HFF-Myc (cell line): ENCODE measurements around the gene CCN5.

Source experiments
- DNase-seq: peaks from one replicate; pipeline ENCODE4 v3.0.0-alpha.2; 2011; ENCODE audit warnings: low read depth; ENCODE audit errors: extremely low read depth
- H3K4me3 ChIP-seq: replicated peaks from 2 replicates; pipeline ENCODE4 v1.5.1; 2011; ENCODE audit warnings: low read depth, mild to moderate bottlenecking, control low read depth, low read length
- TF ChIP-seq, protein P1 (sequence below): IDR thresholded peaks from 2 replicates; pipeline ENCODE4 v1.5.1; 2012; ENCODE audit warnings: mild to moderate bottlenecking, low read depth, low read length, control low read depth; ENCODE audit errors: missing control alignments

CCN5 gene

DNA sequence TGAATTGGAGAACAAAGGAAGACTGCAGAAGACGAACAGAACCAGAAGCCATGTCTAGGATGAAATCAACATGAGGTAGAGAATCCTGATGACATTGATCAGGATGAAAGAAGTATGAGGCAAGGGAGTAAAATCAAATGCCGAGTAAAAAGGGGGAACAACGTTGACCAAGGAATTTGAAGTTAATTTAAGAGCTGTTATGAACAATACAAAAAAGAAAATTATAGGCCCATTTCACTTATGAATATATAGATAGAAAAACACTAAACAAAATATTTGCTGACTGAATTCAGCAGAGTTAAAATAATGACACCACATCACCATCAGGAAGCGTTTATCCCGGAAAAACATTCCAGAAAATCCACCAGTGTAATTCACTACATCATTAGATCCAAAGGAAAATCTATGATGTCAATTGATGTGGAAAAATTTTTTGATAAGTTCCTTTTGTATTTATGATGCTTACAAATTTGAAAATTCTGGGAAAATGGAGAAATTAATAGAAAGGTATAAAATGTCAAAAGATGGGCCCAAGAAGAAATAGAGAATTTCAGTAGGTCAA is 8.1 kb upstream of the CCN5 start:
- no peak for DNase-seq
- no peak overlapping the region for H3K4me3 ChIP-seq
- TF ChIP-seq, protein P1, sequence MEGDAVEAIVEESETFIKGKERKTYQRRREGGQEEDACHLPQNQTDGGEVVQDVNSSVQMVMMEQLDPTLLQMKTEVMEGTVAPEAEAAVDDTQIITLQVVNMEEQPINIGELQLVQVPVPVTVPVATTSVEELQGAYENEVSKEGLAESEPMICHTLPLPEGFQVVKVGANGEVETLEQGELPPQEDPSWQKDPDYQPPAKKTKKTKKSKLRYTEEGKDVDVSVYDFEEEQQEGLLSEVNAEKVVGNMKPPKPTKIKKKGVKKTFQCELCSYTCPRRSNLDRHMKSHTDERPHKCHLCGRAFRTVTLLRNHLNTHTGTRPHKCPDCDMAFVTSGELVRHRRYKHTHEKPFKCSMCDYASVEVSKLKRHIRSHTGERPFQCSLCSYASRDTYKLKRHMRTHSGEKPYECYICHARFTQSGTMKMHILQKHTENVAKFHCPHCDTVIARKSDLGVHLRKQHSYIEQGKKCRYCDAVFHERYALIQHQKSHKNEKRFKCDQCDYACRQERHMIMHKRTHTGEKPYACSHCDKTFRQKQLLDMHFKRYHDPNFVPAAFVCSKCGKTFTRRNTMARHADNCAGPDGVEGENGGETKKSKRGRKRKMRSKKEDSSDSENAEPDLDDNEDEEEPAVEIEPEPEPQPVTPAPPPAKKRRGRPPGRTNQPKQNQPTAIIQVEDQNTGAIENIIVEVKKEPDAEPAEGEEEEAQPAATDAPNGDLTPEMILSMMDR: no peak

DNA sequence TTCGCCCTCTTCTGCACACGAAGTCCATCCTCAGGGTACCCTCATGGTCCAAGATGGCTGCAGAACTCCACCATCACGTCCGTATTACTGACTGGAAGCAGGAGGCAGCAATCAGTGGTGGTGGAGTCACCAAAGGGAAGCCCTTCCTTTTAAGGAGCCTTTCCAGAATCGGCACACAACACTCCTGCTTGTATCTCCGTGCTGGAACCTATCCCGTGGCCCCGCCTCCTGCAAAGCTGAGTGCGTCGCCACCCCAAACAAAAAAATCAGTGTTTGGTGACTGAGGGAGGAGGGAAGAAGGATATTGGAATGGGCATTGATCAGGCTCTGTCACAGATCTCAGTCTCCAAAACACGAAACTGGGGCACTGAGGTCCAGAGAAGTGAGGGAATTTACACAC is 5.8 kb upstream of the CCN5 start:
- no peak overlapping the region for H3K4me3 ChIP-seq
- TF ChIP-seq, protein P1: no peak
- DNase-seq: no peak

DNA sequence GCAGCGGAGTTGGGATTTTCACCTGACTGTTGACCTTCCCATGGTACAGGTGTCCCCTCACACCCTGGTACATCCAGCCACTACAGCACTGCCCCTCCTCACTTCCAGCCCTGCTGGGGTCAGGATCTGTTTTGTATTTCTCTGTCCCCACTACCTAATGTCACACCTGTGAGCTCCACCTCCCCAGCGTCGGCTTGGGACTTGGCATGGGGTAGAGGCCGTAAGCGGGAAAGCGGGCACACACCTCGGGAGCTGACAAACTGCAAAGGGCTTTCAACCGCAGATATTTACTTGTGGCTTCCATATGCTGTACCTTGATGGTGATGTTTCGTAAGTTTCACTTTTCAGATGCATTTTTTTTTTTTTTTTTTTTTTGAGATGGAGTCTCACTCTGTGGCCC is 5.4 kb upstream of the CCN5 start:
- H3K4me3 ChIP-seq: no peak overlapping the region
- no peak for DNase-seq
- TF ChIP-seq, protein P1: no peak

DNA sequence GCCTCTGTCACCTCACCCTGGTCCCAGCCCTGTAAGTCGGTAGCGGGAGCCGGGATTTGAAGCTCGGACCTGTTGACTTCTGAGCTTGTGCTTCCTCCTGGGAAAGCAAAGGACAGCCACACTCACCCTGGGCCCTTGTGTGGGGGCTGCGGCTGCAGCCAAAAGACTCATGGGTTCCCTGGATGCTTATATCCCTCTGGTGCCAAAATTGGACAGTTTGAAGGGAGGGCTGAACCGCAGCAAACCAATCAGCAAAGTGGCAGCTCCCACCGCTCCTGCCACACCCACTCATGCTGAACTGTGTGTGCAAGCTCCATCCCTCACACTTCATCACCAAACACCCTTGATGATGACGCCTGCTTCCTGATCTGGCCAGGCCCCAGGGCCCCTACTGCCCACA is 3.9 kb upstream of the CCN5 start:
- H3K4me3 ChIP-seq: no peak overlapping the region
- TF ChIP-seq, protein P1: no peak
- DNase-seq: no peak

DNA sequence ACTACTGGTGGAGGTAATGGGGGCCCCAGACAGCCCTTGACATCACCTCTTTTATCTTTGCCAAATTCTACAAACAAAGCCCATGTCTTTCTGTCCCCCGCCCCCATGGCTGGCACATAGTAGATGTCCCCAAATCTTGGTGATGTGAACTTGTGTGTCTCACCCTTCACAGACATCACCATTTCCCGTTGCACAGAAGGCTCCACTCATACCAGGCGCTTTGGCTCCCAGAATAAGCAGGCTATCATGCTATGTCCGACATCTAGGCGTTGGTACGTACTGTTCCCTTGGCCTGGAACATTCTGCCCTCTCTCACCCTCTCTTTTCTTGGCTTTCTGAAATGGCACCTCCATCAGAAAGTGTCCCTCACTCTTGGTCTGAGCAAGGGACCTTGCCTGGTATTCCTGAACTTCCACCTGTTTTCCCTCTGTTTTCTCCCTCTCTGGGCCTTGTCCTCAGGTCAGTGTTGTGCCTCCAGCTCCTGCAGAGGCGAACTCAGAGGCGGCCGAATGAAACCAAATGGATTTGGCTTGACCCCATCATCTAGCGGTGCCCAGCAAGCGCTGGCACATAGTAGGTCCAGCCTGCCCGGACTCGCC is 968 bp upstream of the CCN5 start:
- no peak for DNase-seq
- H3K4me3 ChIP-seq: no peak overlapping the region
- TF ChIP-seq, protein P1: no peak

DNA sequence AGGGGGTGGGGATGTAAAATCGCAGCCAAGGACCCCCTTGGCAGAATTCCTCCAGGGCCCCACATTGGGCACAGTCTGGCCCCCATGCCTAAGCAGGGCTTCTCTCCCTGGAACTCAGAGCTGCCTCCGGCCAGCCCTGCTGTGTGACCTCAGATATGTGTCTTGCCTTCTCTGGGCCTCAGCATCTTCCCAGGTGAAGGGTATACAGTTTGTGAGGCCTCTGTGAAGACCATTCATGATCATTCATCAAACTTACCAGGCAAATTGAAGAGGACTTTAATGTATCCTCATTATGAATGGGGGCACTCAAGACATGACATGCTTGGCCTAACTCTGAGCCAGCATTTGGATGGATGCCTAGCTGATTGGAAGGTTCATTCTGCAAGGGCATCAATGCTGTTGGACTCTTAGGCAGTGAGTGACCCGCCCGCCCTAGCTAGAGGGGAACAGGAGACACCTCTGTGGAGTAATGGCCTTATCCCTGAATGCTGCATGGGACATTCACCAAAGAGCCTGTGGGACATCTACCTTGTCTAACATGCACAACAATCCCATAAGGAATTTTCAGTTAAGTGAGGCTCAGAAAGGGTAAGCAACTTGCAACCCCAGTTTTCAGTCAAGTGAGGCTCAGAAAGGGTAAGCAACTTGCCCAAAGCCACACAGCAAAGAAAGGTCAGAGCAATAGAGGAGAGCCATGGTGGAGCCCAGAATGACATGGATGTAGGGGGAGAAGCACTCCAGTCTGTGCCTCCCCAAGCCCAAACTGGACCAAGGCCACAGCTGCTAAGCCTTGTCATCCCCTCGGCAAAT is 535 bp downstream of the CCN5 start:
- H3K4me3 ChIP-seq: no peak overlapping the region
- TF ChIP-seq, protein P1: no peak
- no peak for DNase-seq
